Astrocyte of the spinal cord (primary cell): ENCODE measurements around the gene KCNK13.
A peak's percentile ranks its signal among the peaks of the same experiment; 100 is the strongest.
"Not testable (repeated sequence)": the region's sequence is repeated elsewhere in the genome, so short reads cannot be mapped to it uniquely, and the experiment has no call there.

ENCODE experiments used
- DNase-seq: peaks from one replicate; pipeline ENCODE4 v3.0.0; 2011; ENCODE audit warnings: low read depth, low spot score
- H3K4me3 ChIP-seq: 2 replicates; pipeline ENCODE4 v1.5.1; 2011; ENCODE audit warnings: low read depth, mild to moderate bottlenecking, low read length, moderate library complexity
- in situ Hi-C: cut with HindIII; loops from 2 replicates; pipeline ENCODE4 v1.10.0; 2017; ENCODE audit warnings: low sequenced_read_pairs
- TF ChIP-seq, protein P1 (sequence below): IDR thresholded peaks from 2 replicates; pipeline ENCODE4 v1.5.1; 2012; ENCODE audit warnings: low read depth, mild to moderate bottlenecking, low read length, inconsistent platforms

The KCNK13 gene

GRCh38 chr14:90061685-90062126 lies at the start of gene KCNK13:
TSS of gene KCNK13 (plus strand) at chr14:90061994. CDS start at chr14:90062206, 212 bp downstream.
- peak within 1 kb of the TSS; percentile 40 for H3K4me3 ChIP-seq
- no peak for DNase-seq
- TF ChIP-seq, protein P1, sequence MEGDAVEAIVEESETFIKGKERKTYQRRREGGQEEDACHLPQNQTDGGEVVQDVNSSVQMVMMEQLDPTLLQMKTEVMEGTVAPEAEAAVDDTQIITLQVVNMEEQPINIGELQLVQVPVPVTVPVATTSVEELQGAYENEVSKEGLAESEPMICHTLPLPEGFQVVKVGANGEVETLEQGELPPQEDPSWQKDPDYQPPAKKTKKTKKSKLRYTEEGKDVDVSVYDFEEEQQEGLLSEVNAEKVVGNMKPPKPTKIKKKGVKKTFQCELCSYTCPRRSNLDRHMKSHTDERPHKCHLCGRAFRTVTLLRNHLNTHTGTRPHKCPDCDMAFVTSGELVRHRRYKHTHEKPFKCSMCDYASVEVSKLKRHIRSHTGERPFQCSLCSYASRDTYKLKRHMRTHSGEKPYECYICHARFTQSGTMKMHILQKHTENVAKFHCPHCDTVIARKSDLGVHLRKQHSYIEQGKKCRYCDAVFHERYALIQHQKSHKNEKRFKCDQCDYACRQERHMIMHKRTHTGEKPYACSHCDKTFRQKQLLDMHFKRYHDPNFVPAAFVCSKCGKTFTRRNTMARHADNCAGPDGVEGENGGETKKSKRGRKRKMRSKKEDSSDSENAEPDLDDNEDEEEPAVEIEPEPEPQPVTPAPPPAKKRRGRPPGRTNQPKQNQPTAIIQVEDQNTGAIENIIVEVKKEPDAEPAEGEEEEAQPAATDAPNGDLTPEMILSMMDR, result no peak
- in situ Hi-C loops, result no loop called here

- TF ChIP-seq, protein P1, result no peak
Observed at GRCh38 chr14:90017371-90017770, 44.4 kb upstream of the KCNK13 start.

GRCh38 chr14:90019824-90020523 lies 41.8 kb upstream of the KCNK13 start:
- DNase-seq, result no peak
- TF ChIP-seq, protein P1, result no peak
- no peak overlapping the region for H3K4me3 ChIP-seq
- in situ Hi-C loops, result no loop called here

More at GRCh38 chr14:90017371-90017770, 44.4 kb upstream of the KCNK13 start:
- no peak overlapping the region for H3K4me3 ChIP-seq
- in situ Hi-C loops, result no loop called here
- no peak for DNase-seq

GRCh38 chr14:90023176-90023896 lies 38.5 kb upstream of the KCNK13 start:
- H3K4me3 ChIP-seq, result no peak overlapping the region
- peak; percentile 8 for DNase-seq
- TF ChIP-seq, protein P1, result no peak
- in situ Hi-C loops, result no loop called here

GRCh38 chr14:90024910-90025309 lies 36.9 kb upstream of the KCNK13 start:
- in situ Hi-C loops, result no loop called here
- TF ChIP-seq, protein P1, result no peak
- no peak overlapping the region for H3K4me3 ChIP-seq
- no peak for DNase-seq

DNA sequence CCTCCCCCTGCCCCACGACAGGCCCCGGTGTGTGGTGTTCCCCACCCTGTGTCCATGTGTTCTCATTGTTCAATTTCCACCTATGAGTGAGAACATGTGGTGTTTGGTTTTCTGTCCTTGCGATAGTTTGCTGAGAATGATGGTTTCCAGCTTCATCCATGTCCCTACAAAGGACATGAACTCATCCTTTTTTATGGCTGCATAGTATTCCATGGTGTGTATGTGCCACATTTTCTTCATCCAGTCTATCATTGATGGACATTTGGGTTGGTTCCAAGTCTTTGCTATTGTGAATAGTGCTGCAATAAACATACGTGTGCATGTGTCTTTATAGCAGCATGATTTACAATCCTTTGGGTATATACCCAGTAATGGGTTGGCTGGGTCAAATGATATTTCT lies 35.2 kb upstream of the KCNK13 start:
- in situ Hi-C loops, H3K4me3 ChIP-seq, DNase-seq: not testable (repeated sequence)

GRCh38 chr14:90027842-90028241 lies 34.0 kb upstream of the KCNK13 start:
- DNase-seq, result no peak
- in situ Hi-C loops, result no loop called here
- no peak overlapping the region for H3K4me3 ChIP-seq
- TF ChIP-seq, protein P1, result no peak
